Stimulated activated CD4-positive, alpha-beta T cell treated with anti-CD3 and anti-CD28 coated beads, Interleukin-1b, Interleukin-23, amount 100 ng/mL, for 48 hours (primary cell): ENCODE data around the gene MACROD2.
"Not testable (repeated sequence)": the region's sequence is repeated elsewhere in the genome, so short reads cannot be mapped to it uniquely, and the experiment has no call there.

Experiments used
- DNase-seq: peaks from one replicate; pipeline ENCODE4 v3.0.0-alpha.2; 2020

The MACROD2 gene

GRCh38 chr20:14418376-14418775 is 423.1 kb downstream of the MACROD2 start:
- DNase-seq: no peak

GRCh38 chr20:14422892-14423291 is 427.6 kb downstream of the MACROD2 start:
- no peak for DNase-seq

GRCh38 chr20:14431568-14431967 is 436.3 kb downstream of the MACROD2 start:
- DNase-seq: no peak

GRCh38 chr20:14432085-14432484 is 436.8 kb downstream of the MACROD2 start:
- DNase-seq: no peak

GRCh38 chr20:14432597-14432996 is 437.3 kb downstream of the MACROD2 start:
- DNase-seq: no peak

GRCh38 chr20:14434384-14435136 is 439.2 kb downstream of the MACROD2 start:
- no peak for DNase-seq

GRCh38 chr20:14441201-14441600 is 445.9 kb downstream of the MACROD2 start:
- DNase-seq: no peak

GRCh38 chr20:14444106-14444505 is 448.8 kb downstream of the MACROD2 start:
- no peak for DNase-seq

GRCh38 chr20:14445310-14445709 is 450.0 kb downstream of the MACROD2 start:
- DNase-seq: no peak

- DNase-seq: no peak
These were observed 450.6 kb downstream of the MACROD2 start for GRCh38 chr20:14445902-14446301.

- DNase-seq: no peak
These were observed 451.1 kb downstream of the MACROD2 start for GRCh38 chr20:14446446-14446845.

GRCh38 chr20:14449323-14449722 is 454.0 kb downstream of the MACROD2 start:
- no peak for DNase-seq

GRCh38 chr20:14450256-14450655 is 454.9 kb downstream of the MACROD2 start:
- no peak for DNase-seq

- no peak for DNase-seq
These were observed 456.1 kb downstream of the MACROD2 start for GRCh38 chr20:14451458-14451857.

GRCh38 chr20:14453259-14453658 is 457.9 kb downstream of the MACROD2 start:
- no peak for DNase-seq

GRCh38 chr20:14454296-14454695 is 459.0 kb downstream of the MACROD2 start:
- no peak for DNase-seq

- DNase-seq: not testable (repeated sequence)
These were observed 471.9 kb downstream of the MACROD2 start for GRCh38 chr20:14467104-14467827.

GRCh38 chr20:14470231-14470899 is 475.0 kb downstream of the MACROD2 start:
- no peak for DNase-seq

- no peak for DNase-seq
These were observed 475.8 kb downstream of the MACROD2 start for GRCh38 chr20:14470977-14471661.

- no peak for DNase-seq
These were observed 481.8 kb downstream of the MACROD2 start for GRCh38 chr20:14477125-14477524.

- DNase-seq: no peak
These were observed 482.8 kb downstream of the MACROD2 start for GRCh38 chr20:14478126-14478525.

GRCh38 chr20:14481863-14482262 is 486.5 kb downstream of the MACROD2 start:
- no peak for DNase-seq

- DNase-seq: no peak
These were observed 492.9 kb downstream of the MACROD2 start for GRCh38 chr20:14488212-14488611.
